Epithelial cell of proximal tubule (primary cell): ENCODE data around the gene IL3. TPM values are rescaled to one million over a fixed set of nuclear protein-coding genes. Genes with fewer than 3 reads are reported as not detected.

Experiments used
- DNase-seq: peaks from one replicate; pipeline ENCODE4 v3.0.0-alpha.2; 2011; ENCODE audit warnings: low read depth
- H3K4me3 ChIP-seq: 2 replicates; pipeline ENCODE4 v1.5.1; 2011; ENCODE audit warnings: low read depth, mild to moderate bottlenecking, low read length
- total RNA-seq: library from RNA; depleted of rRNA; stranded (reverse); fragments of >200 nt; gene quantifications from 2 replicates; pipeline ENCODE4 v1.2.3, GENCODE V29; 2015
- TF ChIP-seq, protein P1 (sequence below): conservative IDR thresholded peaks from 2 replicates; pipeline ENCODE4 v1.5.1; 2012; ENCODE audit warnings: low read depth, mild to moderate bottlenecking, low read length

Gene IL3
- total RNA-seq, 1 donor from 2014 or later = not detected

GRCh38 chr5:132086277-132086794, 25.9 kb downstream of the IL3 start:
- DNase-seq = peak; percentile 75
- H3K4me3 ChIP-seq = no peak overlapping the region
- TF ChIP-seq, protein P1, sequence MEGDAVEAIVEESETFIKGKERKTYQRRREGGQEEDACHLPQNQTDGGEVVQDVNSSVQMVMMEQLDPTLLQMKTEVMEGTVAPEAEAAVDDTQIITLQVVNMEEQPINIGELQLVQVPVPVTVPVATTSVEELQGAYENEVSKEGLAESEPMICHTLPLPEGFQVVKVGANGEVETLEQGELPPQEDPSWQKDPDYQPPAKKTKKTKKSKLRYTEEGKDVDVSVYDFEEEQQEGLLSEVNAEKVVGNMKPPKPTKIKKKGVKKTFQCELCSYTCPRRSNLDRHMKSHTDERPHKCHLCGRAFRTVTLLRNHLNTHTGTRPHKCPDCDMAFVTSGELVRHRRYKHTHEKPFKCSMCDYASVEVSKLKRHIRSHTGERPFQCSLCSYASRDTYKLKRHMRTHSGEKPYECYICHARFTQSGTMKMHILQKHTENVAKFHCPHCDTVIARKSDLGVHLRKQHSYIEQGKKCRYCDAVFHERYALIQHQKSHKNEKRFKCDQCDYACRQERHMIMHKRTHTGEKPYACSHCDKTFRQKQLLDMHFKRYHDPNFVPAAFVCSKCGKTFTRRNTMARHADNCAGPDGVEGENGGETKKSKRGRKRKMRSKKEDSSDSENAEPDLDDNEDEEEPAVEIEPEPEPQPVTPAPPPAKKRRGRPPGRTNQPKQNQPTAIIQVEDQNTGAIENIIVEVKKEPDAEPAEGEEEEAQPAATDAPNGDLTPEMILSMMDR = no peak

DNA sequence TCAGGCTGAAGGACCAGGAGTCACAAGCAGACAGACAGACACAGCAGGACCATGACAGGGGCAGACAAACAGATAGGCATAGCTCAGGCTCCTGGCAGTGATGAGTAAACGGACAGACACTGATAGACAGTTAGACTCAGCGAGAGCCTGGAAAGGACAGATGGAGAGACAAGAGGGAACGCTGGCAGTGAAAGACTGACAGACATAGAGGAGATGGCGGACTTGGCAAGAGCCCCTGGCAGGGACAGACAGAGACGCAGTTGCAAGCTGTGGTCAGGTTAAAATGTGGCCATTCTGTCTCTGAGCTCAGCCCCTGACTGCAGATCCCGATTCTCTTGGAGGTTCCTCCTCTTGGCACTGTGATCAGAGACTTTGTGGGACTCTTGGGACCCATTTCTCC, 26.7 kb downstream of the IL3 start:
- no peak for DNase-seq
- H3K4me3 ChIP-seq = no peak overlapping the region
- TF ChIP-seq, protein P1 = no peak

DNA sequence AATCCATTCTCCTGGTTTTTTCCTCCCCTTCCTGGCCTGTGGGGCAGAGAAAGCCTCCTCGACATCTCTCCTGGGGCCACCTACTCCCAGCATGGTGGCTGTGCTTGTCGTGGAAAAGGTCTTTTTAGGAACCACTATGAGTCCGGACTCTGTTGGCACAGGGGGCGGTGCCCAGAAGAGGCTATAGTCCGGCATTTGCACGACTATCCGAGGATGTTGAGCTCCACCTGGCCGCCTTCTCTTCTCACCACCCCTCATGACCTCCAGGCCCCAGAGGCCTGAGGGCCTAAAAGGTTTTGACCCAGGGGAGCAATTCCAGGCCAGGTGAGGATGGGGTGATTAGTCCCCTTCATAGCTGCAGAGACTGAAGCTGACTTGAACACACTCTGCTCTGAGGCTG, 27.2 kb downstream of the IL3 start:
- no peak for DNase-seq
- TF ChIP-seq, protein P1 = no peak
- H3K4me3 ChIP-seq = no peak overlapping the region

GRCh38 chr5:132089363-132089762, 28.9 kb downstream of the IL3 start:
- TF ChIP-seq, protein P1 = no peak
- H3K4me3 ChIP-seq = no peak overlapping the region
- DNase-seq = no peak

DNA sequence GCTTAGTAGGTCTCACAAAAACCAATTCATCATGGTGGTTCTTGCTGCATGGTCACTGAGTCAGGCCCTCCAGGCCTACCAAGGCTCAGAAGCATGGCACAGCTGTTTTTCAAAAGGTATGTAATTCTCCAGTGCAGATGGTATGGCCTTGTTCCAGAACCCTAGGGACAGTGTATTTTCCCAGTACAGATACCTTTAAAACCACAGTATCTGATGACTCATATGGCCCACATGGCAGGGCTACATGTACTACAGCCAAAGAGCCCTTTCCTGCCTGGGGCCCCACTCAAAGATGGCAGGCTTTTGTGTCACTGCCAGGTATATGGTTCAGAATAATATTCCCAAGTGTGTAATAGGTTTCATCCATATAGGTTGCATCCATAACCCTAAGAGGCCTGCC, 29.7 kb downstream of the IL3 start:
- peak; percentile 74 for DNase-seq
- H3K4me3 ChIP-seq = no peak overlapping the region
- TF ChIP-seq, protein P1 = no peak

GRCh38 chr5:132093271-132093670, 32.8 kb downstream of the IL3 start:
- DNase-seq = no peak
- no peak overlapping the region for H3K4me3 ChIP-seq
- TF ChIP-seq, protein P1 = no peak

- TF ChIP-seq, protein P1 = no peak
- no peak overlapping the region for H3K4me3 ChIP-seq
- DNase-seq = peak; percentile 92
These were observed 34.1 kb downstream of the IL3 start for GRCh38 chr5:132094393-132095076.
